Measurements from ENCODE around the gene CACNA1H.

CACNA1H gene

DNA sequence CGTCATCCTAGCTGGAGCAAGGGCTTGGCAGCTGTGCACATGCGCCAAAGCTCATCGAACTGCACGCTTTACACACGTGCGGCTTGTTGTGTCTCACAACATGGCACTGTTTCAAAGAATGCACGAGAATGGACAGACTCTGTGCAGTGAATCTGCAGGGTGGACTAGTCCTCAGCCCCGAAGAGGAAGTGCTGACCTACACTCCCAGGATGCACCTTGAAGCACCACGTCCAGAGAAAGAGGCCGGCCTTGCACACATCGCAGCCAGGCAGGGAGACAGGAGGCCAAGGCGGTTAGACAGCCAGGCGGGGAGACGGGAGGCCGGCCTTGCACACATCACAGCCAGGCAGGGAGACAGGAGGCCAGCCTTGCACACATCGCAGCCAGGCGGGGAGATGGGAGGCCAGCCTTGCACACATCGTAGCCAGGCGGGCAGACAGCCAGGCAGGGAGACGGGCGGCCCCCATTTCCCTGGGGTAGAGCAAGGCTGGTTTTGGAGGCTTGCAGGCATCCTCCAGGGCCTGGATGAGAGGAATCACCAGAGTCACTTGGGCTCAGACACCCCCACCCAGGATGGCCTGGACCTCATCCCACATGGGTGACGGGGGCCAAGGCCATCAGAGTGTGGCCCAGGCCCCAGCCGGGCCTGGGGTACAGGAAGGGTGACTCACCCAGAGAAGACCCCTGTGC lies 9.0 kb upstream of the CACNA1H start:
- DNase-seq, result no peak

DNA sequence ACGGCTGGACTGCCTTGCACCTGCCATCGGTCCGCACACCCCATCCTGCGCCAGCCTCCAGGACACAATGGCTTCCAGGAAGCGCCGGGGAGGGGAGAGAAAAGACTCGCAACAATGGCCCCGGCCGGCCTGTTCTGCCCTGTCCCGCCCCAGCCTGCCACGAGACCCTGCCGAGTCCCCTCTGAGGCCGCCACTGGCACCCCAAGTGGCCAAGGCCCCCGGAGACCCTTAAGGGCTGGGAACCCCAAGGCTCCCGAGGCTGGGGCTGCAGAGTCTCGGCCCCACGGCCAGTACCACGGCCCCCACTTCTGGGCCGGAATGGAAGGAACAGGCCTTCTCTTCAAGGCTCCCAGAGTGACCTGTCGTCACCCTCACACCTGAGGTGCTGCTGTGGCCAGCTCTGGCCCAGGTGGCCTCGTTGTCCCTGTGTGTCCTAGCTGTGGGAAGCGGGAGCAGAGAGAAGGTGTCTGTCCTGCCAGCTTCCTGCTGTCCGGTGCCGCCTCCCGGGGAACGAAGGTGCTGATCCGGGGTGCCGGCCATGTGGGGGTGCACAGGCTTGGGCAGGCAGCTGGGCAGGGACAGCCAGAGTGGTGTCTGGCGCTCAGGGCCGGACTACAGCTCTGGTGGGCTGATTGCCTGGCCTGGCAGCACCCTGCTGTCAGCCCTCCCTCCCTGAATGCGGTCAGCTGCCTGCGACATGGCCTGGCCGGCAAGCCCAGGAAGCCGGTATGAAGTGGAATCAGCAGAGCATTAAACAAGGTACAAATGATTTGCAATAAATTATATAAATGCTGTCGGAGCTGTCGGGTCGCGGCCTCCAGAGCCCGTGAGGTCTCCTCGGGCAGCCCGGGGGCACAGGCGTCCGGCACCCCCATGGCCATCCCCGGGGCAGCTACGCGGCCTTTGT lies 8.2 kb upstream of the CACNA1H start:
- no peak for DNase-seq

DNA sequence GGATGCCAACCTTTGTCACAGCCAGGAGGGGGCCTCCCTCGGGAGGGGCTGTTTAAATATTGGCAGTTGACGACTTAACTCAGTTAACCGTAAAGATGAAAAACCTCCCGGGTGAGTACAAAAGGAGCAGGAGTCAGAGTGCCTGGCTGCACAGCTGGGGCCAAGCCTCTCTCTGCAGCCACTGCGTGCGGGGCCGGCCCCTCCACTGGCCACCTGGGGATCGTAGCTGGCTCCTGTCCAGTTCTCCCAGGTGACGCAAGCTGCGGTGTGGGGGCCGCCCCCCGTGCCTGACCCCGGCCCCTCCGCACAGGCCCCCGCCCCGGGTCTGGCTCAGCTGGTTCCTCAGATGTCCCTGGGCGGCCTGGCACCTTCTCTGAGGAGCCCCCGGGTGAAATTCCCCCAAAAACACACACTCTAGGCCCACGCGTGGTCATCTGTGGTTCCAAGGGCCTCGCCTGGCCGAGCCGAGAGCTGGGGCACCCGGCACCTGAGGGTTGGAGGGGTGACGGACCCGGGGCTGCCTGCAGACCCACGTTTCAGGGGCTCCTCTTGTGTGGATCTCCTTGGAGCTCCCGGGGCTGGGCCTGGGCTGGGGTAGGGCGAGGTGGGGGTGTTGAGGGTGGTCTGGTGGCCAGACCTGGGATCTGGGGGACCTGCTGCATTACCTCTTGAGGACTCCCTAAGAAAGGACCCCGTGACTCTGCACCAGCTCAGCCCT lies 7.4 kb upstream of the CACNA1H start:
- DNase-seq, result no peak

DNA sequence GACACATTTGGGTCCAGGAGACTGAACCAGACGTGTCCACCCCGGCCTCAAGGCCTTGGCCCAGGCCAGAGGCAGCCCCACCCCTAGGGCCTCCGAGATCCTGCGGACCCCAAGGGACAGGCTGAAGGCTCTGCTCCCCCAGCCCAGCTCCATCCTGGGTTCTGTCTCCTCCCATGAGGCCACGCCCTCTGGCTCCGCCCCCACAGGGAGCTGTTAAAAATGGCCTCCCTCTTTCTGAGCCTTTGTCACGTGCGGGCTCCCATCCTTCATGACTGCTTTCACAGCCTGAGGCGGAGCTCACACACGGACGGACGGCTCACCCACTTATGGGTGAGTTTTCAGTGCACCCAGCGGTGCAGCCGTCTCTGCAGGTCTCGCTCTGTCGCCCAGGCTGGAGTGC lies 6.5 kb upstream of the CACNA1H start:
- no peak for DNase-seq

DNA sequence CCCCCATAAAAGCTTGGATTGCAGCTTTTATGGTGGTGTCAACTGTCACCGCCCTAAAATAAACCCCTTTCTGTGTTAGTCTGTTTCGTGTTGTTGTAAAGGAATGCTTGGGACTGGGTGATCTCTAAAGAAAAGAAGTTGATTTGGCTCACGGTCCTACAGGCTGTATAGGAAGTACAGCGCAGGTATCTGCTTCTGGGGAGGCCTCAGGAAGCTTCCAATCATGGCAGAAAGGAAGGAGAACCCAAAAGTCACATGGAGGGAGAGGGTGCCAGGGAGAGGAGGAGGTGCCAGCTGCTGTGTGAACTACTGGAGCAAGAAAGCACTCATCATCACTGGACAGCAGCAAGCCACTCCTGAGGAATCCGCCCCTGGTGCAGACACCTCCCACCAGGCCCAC lies 5.9 kb upstream of the CACNA1H start:
- no peak for DNase-seq

DNA sequence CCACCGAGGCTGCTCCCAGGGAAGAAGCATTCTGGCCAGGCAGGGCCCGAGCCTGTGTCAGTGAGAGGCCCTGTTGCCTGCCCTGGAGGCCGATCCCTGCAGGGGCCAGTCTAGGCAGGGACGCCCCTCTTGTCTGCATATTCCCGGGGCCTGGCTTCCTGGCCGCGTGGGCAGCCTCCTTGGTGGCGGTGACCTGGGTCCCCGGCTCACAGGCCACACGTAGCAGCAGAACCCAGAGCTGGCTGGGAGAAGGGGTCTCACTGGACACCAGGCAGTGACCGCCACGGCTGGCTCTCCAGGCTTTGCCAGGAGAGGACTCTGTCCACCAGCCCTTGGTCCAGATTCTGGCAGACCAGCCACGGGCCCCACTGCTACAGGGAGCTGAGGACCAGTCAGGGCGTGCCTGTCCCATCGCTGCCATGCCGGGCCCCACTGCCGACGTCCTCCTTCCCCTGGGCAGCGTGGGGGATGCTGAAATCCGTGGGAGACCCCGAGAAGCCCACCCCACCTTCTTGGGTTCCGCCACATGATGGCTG lies 3.7 kb upstream of the CACNA1H start:
- no peak for DNase-seq

DNA sequence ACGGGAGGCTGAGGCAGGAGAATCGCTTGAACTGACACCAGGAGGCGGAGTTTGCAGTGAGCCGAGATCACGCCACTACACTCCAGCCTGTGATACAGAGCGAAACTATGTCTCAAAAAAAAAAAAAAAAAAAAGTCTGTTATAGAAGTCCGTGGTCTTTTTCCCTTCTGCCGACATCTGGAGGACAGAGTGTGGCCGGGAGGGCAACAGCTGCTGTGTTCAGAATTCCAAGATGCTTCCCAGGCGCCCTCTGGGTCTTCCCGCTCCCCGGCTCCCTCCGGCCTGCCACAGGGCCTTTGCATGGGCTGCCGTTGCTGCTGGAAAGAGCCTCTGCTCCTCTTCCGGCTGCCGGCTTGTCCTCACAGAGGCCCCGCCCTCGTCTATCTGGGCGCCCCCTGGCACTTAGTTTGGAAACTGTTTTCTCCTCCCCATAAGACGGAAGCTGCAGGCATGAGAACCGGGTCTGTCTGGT lies 2.4 kb upstream of the CACNA1H start:
- DNase-seq, result peak; percentile 20

DNA sequence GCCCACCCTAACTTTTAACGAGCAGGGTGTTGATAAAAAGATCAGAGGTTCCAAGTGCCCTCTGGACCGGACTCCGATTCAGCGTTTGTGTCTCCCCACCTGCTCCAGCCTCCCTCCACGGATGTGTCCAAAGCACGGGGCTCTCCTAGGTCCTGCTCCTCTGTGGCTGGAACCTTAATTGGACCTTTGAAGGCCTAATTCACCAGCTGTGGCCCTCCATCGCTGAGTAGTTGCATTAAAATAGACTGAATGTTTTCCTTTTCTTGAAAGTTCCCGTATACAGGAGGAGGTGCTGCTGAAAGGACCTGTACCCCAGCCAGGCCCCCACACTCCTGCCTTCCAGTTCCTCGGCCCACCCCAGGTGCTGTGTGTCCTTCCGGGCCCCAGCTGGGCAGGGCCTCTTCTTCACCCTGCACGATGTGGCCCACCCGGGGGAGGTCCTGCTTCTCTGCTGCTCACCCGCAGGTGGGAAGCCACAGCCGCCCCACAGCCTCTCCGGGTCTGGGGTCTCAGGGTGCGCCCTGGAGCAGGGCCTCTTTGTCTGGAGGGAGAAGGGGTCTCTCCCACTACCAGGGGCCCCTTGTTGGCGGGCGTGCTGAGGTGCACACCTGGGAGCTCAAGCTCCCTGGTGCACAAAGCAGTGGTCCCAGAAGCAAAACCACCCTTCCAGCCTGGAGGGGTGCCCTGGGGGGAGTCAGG lies 1.3 kb upstream of the CACNA1H start:
- no peak for DNase-seq

DNA sequence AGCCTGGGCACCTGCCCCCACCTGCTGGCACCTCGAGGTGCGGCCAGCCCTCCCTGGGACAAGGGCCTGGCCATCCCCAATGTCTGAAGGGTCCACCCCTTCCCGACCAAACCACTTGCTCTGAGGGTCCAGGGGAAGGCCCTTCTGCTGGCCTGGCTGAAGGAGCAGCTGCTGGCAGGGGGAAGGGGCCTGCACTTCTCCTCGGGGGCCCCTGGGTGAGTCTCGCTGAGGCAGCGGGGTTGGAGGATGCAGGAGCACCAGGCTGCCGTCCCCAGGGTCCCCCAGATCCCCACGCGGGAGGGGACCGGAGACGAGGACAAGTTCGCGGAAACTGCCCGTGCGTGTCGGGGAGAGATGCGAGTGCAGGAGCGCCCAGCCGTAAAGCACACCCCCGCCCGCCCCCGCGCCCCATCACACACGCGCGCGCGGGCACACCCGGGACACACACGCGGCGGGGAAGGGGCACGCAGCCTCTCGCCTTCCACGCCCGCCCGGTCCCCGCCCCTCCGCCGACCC lies 725 bp upstream of the CACNA1H start:
- peak; percentile 41 for DNase-seq

DNA sequence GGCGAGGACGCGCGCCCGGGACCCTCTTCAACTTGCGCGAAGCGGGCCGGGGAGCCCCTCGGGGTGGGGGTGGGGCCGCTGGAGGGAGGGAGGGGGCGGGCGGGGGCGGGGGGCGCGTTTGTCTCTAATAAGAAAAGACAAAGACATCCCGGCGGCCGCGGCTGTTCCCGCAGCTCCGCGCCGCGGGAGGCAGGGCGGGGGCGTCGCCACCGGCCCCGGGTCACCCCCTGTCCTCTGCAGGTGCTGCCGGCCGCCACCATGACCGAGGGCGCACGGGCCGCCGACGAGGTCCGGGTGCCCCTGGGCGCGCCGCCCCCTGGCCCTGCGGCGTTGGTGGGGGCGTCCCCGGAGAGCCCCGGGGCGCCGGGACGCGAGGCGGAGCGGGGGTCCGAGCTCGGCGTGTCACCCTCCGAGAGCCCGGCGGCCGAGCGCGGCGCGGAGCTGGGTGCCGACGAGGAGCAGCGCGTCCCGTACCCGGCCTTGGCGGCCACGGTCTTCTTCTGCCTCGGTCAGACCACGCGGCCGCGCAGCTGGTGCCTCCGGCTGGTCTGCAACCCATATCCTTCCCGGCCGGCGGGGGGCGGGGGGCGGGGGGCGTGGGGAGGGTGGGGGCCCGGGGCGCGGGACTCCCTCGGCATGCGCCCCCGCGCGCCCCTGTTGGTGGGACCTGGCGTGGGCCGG lies 714 bp downstream of the CACNA1H start:
- no peak for DNase-seq

DNA sequence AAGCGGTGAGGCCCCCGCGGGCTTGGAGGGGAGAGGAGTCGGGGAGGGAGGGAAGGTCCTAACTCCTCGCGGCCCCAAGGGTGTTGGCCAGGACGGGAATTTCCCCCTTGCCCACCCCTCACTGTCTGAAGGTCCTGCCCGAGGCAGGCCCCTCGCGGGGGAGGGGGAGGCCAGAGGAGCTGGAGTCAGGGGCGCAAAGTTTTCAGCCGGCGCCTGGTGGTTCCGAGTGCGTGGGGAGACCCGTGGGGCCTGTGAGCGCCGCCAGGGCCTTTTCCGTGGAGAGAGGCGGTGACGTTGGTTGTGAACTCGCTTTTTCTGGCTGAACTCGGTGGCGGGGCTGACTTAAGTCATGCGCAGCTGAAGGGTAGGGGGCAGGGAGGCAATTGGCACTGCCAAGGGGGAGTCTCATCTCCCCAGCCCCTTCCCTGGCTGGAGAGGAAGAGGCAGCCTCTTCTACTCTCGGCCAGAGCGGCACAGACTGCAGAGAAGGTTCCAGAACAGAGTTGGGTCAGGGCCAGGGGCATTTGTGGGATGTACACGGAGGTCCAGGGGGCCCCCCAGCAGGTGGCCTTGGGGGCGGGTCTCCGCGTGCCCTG lies 1.5 kb downstream of the CACNA1H start:
- DNase-seq, result no peak

DNA sequence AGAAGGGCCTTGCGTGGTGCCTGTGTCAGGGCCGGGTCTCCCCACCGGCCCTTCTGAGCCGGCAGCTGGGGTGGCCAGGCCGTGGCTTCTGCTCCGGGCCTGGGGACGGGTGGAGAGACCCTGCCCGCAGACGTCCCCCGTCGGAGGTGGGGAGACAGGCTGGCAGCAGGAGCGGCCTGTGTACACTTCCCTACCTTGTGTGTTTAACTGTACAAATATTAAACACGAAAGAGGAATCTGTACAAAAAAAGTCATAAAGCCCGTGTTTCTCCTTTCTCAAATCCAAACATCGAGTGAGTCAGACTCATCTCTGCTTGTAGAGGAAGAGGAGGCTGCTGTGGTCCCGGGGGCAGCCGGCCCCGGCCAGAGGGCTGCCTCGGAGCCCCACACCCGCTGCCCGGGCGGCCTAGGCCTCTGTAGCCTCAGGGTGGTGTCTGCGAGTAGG lies 2.0 kb downstream of the CACNA1H start:
- no peak for DNase-seq

DNA sequence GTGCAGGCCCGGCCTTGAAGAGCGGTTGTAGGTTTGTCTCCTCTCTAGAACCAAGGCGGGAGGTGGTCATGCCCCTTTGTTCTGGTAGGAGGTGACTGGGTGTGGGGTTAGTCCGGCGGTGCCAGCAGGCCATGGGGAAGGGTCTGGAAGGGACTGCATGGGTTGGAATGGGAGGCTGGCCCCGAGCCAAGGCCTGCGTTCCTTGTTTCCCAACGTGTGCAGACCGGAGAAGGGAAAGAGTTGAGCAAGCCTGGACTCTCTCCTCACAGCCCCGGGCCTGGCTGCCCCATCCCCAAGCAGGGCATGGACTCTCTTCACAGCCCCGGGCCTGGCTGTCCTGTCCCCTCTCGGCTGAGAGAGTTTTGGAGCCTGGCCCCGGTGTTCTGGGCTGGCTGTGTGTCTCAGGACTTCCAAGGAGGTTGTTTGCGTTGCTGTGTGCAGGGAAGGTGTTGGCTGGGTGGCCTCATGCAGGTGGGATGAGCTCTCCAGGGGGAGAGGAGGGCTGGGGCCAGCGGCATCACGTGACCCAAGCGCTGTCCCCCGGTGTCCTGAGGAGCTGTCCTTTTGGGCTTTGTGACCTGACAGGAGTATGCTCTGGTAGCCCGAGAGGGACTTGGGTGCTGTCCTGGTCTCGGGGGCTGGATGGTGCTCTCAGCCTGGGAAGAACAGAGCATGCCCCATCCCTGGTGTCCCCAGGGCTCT lies 2.6 kb downstream of the CACNA1H start:
- DNase-seq, result no peak

DNA sequence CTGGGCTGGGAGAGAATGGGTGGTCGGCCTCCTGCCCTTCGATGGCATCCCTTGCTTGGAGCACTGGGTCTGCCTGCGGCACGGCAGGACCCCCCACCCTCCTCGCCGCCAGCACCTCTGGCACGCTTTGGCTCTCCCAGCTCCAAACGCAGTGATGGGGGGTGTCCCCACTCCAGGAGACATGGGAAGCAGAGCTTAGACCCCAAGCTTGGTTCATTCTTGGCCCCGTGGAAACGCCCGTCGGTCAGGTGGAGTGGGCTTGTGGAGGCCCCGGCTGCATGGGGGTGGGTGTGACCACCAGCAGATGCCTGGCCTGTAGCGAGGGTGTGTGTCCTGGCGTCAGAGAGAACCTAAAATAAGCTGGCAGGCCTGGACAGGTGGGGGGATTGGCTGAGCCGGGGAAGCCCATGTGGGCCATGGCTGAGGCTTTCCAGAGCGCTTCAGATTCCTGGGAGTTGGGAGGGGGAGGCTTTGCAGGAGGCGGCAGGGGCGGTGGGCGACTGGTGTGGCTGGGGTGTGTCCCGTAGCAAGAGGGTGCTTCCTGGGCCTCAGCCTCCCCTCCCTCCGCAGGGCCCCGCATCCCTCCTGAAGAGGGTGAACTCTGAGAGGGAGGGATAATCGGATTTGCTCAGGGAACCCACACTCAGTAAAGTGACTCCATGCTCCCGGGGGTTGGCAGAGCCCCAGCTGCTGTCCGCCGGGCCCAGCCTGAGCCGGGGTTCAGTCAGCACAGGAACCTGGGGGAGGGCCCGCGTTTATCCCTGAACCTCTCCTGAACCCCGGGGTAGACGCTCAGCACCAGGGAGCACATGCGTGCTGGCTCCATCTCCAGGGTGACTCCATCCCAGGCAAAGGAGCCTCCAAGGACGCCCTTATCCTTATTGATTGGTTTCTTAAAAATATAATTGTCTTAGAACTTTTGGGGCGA lies 3.4 kb downstream of the CACNA1H start:
- DNase-seq, result no peak

DNA sequence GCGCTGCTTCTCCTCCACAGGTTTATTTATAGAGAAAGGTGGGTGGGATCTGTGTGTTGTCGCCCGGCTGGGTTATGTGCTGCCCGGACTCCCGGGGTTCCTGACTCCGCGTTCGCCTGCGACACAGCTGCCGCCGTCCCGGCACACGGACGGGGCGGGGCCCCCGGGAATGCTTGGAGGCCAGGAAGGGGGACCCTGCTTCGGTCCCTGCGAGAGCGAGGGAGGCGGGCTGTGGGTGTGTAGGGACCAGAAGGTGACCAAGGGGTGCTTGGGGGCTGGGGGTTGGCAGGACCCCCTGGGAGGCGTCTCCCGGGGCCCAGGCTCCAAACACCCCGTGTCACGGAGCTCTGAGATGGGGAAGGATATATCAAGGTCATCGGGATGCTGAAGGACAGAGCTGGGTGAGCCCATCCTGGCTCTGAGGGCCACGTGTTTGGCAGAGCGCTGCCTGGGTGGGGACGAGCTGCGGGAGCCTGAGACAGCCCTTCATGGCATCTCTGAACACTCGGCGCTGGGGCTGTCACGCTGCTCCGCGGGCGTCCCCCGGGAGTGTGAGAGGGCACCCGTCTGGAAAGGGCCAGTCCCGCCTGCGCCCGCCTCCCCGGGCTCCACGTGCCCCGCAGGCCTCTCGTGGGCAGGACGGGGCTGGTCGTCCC lies 4.2 kb downstream of the CACNA1H start:
- DNase-seq, result no peak

DNA sequence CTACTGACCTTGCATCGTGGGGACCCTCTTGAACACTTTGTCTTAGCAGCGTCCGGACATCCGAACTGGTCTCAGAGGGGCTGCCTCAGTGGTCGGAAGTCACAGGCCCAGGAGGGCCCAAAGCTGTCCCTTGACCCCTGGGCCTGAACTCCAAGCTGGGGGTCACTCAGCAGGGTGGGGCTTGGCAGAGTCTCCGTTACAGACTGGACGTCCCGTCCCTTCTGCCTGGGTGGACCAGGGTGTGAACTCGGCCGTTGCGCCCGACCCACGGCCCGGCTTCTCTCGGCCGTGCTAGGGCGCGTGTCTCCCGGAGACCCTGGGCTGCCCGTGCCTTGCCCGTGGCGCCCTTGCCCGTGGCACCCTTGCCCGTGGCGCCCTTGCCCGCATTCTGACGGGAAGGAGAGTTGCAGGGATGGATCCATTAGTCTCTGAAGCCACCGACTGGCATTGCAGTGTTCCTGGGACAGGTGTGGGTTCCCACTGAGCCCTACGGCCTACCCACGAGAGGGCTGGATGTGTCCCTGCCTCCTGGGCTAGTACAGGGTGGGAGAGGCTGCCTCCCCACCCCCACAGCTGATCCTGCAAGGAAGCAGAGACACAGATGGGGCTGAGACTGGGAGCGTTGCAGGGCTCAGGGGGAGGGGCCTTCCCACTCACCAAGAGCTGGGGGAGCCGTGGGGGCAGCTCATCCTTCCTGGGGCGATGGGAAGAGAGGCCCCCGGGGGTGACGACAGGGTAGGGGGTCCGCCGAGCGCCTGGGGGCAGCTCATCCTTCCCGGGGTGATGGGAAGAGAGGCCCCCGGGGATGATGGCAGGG lies 4.9 kb downstream of the CACNA1H start:
- no peak for DNase-seq

DNA sequence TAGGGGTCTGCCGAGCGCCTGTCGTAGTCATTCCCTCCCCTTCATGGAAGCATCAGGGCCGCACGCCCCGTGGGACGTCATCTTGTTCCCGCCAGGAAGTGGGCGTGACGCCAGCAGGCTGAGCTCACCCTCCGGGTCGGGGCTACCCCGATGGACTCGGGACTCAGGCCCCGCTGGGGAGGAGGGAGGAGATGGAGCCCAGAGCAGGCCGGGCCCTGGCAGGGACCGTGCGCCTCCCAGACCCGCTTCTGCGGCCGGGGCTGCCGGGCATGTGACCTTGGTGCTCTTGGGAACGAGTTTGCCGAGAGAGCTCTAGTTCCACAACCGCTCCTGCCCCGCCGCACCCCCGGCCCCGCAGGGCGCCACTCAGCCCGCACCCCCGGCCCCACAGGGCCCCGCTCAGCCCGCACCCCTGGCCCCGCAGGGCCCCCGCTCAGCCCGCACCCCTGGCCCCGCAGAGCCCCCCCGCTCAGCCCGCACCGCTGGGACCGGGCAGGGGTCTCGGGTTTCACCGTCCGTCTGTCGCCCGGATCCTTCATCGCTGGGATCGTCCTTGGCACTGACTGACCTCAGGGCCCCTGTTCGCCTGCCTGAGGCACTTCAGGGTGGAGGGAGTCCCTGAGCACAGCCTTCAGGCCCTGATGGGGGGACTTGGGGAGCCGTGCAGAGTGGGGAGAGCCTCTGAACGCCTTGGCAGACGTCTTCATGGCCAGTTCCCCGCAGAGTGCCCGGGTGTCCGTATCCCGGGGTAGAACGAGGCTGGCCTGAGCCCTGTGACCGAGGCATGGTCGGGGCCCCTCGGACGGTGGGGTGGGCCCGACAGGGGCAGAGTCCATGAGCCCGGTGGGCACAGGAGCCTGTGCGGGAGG lies 5.8 kb downstream of the CACNA1H start:
- DNase-seq, result no peak
